GM19467 (cell line): Measurements from ENCODE around the gene MTHFD2L.
A peak's percentile ranks its signal among the peaks of the same experiment; 100 is the strongest.
"Not testable (repeated sequence)": the region's sequence is repeated elsewhere in the genome, so short reads cannot be mapped to it uniquely, and the experiment has no call there.

ENCODE experiments used
- ATAC-seq: cut with Tn5 transposase; IDR thresholded peaks from one replicate; pipeline ENCODE4 v1.9.1; 2021; ENCODE audit warnings: mild to moderate bottlenecking, moderate library complexity; ENCODE audit not compliant: unreplicated experiment

The MTHFD2L gene

GRCh38 chr4:74328501-74328900, 170.6 kb downstream of the MTHFD2L start:
- ATAC-seq, result no peak

DNA sequence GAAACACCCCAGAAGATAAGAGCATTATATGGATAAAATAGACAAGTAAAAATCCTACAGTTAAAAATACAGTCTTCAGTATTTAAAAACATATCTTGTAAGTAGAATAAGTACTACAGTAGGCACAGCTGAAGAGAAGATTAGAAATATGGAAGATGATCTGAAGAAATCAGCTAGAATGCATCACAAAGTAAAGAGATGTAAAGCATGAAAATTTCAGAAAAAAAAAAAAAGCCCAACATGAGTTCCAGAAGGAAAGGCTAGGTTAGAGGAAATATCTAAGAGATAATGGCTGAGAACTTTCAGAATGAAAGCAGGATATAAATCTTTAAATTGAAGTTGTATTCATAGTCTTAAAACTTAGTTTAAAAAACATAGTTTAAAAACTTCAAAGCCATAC, 171.4 kb downstream of the MTHFD2L start:
- ATAC-seq, result no peak

GRCh38 chr4:74330295-74330750, 172.4 kb downstream of the MTHFD2L start:
- no peak for ATAC-seq

- ATAC-seq, result no peak
Observed at GRCh38 chr4:74331252-74331651, 173.3 kb downstream of the MTHFD2L start.

GRCh38 chr4:74331944-74332343, 174.0 kb downstream of the MTHFD2L start:
- ATAC-seq, result no peak

DNA sequence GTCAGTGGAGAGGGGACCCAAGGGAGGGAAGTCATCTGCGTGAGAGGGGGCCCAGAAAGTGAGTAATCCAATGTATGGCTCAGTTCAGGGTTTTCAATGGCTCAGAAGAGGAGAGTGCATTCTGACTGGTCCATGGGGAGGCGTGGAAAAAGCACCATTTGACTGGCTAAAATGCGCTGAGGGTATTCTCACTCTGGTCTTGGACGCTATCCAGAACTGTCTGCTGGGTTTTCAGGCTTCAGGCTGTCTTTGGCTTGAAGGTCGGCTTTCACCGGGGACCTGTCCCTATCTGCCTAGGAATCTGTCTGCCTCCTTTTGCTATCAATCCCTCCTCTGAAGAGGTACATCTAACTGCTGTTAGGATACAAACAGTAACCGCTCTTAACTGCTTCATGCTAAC, 176.7 kb downstream of the MTHFD2L start:
- ATAC-seq, result no peak

DNA sequence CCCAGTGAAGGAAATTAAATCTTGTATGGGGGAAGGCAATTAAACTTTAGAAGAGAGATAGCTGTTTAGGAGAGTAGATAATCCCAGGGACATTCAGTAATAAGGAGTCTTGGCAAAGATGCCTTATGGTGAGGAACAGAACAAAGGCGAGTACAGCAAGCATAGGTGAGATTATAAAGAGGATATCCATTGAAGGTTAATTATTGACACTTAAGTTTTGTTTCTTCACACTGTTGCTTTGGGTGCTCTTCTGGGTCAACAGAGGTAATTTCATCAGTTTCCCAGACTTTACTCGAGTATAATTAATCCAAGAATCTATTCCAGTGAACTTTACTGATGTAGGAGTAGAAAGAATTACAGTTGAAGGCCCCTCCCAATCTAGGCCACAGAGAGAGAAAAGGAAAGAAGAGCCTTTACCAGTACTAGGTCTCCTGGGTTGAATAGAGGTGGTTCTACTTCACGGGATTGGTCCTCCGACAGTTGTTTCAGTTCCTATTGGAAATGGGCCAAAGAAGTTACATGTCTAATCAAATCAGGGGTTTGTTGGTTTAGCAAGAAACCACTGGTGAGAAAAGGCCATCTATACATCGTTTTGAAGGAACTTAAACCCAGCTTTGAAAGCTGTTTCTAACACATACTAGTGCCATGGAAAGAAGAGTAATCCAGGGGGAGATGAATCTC, 177.6 kb downstream of the MTHFD2L start:
- ATAC-seq, result peak; percentile 91

DNA sequence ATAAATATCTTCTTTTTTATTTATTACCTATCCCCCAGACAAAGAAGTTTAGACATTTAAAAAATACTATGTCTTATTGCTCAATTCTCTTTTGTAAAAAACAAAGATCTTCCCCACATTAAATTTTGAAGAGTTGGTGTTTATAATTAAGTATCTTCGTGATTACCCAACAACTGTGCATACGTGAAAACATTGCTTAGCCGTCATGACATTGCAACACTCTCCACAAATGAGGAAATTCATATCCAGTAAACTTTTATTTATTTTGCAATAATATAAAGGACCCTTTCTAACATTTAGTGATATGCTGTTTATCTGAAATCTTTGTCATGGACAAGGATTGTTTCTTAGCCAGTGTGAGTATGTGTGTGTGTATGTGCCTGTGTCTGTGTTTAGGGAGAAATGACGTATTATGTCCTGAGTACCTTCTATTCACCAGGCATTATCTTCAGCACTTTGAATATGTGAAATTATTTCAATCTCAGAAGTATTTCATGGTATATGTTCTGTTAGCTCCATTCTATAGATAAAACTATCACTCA, 180.9 kb downstream of the MTHFD2L start:
- no peak for ATAC-seq

- ATAC-seq, result no peak
Observed at GRCh38 chr4:74339501-74339900, 181.6 kb downstream of the MTHFD2L start.

- not testable (repeated sequence) for ATAC-seq
Observed at GRCh38 chr4:74340421-74340820, 182.5 kb downstream of the MTHFD2L start.

DNA sequence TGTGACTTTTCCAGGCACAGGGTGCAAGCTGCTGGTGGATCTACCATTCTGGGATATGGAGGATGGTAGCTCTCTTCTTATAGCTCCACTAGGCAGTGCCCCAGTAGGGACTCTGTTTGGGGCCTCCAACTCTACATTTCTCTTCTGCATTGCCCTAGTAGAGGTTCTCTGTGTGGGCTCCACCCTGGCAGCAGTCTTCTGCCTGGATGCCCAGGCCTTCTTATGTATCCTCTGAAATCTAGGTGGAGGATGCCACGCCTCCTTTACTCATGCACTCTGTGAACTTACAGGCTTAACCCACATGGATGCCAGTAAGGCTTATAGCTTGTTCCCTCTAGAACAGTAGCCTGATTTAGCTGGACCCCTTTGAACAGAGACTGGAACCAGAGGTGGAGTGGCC, 186.1 kb downstream of the MTHFD2L start:
- ATAC-seq, result no peak
